GM15510 (cell line): ENCODE results near the gene CHSY1.
A peak's percentile ranks its signal among the peaks of the same experiment; 100 is the strongest.

Experiments
- POLR2A ChIP-seq: IDR thresholded peaks from 3 replicates; pipeline ENCODE4 v1.6.1; 2011; ENCODE audit warnings: borderline replicate concordance; ENCODE audit not compliant: insufficient read length; ENCODE audit errors: extremely low read depth

Gene CHSY1, protein sequence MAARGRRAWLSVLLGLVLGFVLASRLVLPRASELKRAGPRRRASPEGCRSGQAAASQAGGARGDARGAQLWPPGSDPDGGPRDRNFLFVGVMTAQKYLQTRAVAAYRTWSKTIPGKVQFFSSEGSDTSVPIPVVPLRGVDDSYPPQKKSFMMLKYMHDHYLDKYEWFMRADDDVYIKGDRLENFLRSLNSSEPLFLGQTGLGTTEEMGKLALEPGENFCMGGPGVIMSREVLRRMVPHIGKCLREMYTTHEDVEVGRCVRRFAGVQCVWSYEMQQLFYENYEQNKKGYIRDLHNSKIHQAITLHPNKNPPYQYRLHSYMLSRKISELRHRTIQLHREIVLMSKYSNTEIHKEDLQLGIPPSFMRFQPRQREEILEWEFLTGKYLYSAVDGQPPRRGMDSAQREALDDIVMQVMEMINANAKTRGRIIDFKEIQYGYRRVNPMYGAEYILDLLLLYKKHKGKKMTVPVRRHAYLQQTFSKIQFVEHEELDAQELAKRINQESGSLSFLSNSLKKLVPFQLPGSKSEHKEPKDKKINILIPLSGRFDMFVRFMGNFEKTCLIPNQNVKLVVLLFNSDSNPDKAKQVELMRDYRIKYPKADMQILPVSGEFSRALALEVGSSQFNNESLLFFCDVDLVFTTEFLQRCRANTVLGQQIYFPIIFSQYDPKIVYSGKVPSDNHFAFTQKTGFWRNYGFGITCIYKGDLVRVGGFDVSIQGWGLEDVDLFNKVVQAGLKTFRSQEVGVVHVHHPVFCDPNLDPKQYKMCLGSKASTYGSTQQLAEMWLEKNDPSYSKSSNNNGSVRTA

DNA sequence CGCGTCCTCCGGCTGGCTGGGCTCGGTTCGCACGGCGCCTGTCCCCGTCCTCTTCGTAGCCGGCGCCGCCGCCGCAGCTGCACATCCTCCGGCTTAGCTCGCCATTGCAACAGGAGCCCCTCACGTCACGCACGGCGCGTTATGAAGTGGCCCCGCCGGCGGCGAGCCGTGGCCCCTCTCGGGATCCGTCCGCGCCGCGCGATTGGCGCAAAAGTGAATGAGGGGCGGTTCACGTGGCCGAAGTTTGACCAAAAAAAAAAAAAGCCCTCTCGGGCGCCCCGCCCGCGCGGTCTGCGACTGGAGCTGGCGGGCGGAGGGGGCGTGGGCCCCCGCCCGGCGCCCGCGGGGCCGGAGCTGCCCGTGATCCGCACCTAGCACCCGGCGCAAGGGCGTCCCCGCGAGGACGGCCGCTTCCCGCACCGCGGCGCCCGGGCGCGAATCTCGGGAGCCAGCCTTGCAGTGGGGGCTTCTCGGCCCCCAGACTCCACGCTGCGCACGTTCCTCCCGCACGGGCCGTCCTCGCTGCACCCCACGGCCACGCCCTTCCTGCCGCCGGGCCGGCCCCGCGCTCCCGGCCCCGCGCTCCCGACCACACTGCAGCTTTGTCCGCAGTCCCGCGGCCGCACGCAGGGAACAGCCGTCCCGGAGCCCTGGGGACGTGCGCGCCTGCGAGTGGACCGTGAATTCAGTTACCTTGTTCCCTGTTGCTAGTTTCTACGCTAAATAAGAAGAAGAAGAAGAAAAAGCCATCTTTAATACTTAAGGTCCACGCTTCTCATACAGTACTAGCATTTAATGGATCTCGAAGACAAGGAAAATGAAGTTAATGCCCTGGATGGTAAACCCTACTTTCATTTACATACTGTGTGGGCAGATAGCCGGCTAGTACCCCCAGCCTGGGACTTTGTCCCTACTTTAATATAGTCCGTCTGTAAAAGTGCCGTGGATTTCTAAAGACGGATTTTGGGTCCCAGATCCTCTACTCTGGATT is at the start of gene CHSY1:
Gene CHSY1, minus strand, starts transcription at position 219 of the 991 bp plus-strand sequence. CDS start 592 bp downstream, outside the sequence.
- peak; percentile 84 for TF ChIP-seq POLR2A

DNA sequence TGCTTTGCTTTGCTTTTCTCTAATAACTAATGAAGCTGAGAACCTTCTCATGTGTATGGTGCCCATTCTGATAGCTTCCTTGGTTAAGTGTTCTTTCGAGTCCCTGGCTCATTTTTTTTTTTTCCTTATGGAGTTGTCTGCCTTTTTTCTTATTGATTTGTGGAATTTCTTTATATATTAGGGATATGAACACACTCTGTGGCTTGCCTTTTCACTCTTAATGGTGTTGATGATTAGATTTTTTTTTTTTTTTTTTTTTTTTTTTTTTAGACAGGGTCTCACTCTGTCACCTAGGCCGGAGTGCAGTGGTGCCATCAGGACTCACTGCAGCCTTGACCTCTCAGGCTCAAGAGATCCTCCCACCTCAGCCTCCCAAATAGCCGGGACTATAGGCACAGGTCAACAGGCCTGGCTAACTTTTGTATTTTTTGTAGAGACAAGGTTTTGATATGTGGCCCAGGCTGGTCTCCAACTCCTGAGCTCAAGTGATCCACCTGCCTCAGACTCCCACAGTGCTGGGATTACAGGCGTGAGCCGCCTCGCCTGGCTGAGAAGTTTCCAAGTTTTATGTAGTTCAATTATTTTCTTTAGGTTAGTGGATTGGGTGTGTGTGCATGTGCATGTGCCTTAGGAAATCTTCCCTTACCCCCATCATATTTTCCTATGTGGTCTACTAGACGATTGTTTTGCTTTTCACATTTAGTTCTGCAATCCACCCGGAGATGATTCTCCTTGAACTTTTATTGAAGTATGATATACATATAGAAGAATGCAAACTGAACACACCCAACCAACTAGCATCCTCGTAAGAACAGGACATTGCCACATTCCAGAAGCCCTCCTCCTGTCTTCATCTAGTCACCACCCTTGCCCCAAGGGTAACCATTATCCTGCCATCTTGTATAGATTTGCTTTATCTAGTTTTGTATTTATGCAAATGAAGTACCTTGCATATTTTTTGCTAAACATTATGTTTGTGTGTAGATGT is 44.9 kb upstream of the CHSY1 start:
- TF ChIP-seq POLR2A, result no peak

DNA sequence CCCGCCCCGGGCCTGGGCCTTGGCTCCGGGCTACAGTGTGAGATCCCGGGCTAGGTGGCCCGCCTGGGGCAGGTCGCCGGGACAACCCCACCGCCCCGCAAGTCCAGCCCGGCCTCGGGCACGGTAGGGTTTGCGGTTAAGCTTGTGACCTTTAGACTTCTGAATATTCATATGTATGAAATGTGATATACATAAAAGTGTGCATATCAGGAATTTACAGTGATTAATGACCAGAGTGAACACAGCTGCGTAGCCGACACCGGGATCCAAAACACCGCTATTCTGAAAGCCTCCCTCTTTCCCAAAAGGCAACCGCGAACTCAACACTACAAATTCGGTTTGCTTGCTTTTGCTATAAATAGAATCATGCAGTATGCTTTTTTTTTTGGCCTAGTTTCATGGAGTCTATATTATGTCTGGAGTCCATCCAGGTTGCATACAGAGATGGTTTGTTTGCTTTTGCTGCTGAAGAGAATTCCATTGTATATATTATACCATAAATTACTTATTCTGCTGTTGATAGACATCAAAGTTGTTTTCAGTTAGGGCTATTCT is 43.8 kb upstream of the CHSY1 start:
- TF ChIP-seq POLR2A, result no peak

DNA sequence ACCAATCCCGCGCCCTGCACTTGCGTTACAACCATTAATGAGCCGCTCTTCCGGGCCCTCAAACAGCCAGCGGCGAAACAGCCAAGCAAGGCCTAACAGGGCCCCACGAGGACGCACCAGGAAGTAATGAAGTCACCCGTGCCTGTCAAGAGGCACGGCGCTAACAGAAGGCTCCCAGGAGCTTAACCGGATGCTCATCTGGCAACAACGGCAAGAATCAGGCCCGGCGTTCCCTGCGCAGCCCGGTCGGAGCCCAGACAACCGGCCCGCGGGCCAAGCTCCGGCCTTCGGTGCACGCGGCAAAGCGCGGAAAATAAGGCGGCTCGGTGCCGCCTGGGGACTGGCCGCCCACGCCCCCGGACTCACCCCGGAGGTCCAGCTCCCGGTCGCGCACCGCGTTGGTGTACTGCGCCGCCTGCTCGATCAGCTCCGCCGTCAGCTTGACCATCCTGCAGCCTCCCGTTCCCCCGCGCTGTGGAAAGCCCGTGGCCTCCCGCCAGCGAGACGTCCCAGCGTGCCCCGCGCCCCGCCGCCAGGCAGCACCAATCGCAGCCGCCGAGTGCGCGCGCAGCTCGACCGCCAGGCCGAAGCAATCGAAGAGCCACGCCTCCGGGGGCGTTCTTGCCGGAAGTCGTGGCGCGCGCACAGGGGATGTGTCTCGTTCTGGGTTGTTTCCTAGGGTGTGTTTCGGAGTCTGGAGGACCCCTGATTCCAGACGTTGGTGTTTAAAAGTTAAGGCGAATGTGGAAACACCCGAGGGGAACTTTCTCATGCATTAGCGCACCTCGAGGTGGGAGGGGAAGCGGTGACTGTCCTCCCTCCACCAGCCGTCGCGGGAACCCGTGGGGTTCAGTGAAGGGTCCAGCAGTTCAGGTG is 43.1 kb upstream of the CHSY1 start, which contains the start of gene SNRPA1:
Gene SNRPA1, minus strand, starts transcription at position 518 of the 876 bp plus-strand sequence. Its CDS starts 70 bp downstream, at position 448.
- TF ChIP-seq POLR2A, result peak; percentile 87

DNA sequence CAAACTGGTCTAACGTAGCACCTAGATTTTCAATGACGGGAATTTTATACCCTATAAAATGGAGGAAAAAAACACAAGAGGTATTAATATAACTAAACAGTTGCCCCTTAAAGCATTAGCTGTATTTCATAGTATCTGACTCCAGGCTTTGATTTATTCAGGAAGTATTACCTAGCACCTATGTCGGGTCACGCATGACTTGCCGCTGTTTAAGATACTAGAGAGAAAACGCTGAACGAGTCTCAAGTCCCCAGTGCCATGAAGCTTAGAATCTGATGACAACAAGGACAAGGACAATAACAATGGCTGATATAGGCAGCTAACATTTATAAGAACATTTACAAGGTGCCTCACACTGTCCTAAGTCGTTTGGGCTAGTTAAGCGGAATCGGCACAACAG is 41.3 kb upstream of the CHSY1 start:
- no peak for TF ChIP-seq POLR2A

DNA sequence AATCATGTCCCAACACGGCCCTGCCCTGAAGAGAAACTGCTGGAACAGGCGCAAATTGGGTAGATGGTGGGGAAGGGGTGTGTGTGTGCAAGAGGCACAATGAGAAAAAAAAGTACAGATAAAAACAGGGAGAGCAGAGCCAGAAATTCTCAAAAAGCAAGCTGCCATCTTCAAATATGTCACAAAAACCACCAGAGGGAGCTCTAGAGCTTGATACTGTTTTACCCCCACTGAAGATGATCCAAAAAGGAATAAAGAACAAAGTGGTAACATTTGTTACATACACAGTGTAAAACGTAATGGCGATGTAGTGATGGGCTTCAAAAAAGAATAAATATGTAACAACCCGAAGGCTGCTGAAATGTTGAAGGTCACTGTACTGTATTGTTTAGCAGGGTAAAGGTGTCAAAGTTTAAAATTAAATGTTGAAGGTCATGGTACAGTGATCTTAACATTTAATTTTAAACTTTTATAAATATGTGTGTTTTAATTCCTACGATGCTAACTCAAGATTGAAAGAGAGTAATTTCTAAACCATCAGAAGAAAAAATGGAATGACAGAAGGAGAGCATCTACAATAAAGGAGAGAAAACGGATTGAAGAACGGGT is 37.2 kb upstream of the CHSY1 start:
- TF ChIP-seq POLR2A, result no peak

DNA sequence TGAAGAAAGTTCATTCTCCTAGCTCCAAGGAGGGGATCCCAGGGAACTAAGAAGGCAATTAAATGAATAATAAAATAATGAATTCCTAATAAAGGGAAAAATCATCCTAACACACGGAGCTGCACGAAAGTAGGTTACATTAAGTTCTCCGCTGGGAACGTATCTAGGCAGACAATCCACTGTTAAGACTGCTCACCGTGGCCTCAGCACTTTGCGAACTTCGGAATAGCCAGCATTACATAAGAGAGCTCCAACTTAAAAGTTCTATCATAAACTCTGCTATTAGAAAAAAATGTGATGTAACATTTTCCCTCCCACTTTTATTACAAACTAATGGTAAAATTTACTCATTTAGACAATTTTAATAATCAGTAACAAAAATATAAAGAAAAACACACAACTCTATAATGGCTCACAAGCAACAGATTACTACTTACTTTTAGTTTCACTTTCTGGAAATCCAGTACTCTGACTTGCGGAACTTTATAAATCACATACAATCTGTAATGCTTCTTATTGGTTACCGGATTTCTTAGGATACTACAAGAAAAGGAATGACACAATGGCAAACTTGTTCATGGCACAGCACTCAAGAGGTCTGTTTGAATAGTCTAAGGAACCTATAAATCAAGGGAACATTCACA is 34.7 kb upstream of the CHSY1 start:
- TF ChIP-seq POLR2A, result no peak

DNA sequence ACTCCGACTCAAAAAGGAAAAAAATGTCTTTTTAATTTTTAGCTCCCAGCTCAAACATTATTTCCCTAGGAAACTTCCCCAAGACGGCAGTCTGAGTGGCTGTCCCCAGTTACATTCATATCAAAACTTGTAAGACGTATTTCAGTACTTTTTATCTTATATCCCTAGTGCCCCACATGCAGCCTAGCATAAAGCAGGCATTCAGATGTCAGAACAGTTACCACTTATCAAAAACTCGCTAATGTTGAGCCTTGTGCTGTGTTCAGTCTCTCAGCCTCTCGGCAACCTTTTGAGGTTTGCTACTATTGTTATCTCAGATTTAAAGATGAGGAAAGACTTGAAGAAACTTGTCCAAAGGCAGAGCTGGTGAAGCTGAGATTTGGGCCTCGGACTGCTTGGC is 32.1 kb upstream of the CHSY1 start:
- no peak for TF ChIP-seq POLR2A

DNA sequence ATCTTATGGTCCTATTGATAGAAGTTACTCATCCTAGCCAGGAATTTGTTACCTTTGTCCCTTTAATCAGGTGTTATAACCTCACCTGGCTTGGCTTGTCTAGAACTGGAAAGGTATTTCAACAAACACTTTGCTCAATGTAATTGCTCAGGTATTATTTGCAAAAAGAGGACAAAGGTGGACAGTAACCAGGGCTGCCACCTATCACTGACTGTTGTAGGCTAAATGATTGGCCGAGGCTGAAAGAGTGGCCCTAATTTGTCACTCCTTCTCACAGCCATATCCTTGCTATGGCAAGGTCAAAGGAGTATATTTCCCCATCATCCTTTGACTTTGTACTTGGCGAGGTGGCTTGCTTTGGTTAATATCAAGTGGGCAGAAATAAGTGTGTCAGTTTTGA is 28.2 kb upstream of the CHSY1 start:
- no peak for TF ChIP-seq POLR2A

DNA sequence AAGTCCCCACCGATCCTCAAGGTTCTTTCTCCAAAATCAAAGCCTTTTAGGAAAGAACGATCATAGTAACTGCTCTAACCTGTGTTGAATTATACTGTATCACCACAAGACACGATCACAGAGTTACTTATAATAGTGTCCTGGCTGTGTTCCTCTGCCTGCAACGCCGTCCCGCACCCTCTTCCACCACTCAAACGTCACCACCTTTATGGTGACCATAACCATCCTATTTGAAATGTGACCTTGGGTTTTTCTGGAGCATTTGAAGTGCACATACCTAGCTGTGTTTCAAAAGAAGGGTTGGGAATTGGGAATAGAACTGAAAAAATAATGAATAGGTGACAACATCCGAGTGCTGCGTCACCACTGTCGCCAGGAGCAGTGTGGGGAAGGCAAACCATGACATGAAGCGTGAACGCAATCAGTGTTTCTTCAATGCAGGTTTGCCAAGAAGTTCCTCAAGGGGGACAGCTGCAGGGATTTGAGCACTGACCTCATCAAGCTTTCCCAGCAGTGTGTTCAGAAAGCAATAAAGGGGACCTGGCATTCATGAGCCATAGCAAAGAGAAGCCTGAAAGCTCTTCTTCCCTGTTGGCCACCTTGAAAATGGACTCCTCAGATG is 26.2 kb upstream of the CHSY1 start:
- no peak for TF ChIP-seq POLR2A

DNA sequence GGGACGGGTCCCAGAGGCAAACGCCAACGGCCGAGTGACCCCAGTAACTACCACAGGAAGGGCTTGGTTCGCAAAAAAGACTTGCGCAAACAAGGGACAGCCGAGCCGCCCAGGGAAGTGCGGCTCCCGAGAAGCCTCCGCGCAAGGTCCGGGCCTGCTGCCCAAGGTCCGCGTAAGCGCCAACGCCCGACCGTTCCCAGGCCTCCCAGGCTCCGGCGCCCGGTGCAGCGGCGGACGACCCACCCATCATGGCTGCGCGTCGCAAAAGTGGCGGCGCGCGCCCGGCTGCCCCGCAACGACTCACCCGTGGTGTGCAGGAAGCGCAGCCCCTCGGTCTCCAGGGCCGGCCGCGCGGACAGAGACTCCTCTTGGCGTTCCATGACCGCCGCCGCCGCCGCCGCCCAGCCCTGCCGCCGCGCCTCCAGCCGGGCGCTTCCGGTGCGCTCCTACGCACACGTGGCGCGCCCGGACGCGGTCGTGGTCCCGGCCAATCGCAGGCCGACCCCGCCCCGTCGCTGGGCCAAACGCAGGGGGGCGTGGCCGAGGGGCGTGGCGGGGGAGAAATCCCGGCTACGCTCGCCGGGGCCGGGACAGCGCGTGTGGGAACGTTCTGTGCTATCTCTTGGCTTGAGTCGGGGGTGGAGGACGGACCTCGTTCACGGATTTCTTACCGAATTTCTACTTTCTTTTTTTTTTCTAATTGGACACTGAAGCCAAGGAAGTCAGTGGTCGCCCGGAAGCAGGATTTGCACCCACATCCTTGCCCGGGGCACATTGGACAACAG is 25.4 kb upstream of the CHSY1 start, which contains the start of gene SELENOS:
Gene SELENOS, minus strand, starts transcription at position 448 of the 785 bp plus-strand sequence. Its CDS starts 68 bp downstream, at position 380.
- TF ChIP-seq POLR2A, result peak; percentile 79
